GM12878 (cell line): ENCODE data around the gene ENOX1. TPM values are rescaled to one million over a fixed set of nuclear protein-coding genes. Genes with fewer than 3 reads are reported as not detected.

Source experiments
- ATAC-seq: fragments of 200-7000 bp; cut with Tn5 transposase; 3 replicates; pipeline ENCODE4 v1.9.1; 2020; ENCODE audit warnings: mild to moderate bottlenecking, moderate library complexity
- BruUV-seq: library from RNA; stranded (reverse); fragments of 400-500 nt; replicated peaks from 2 replicates; lab custom pipeline; 2021; lab: Mats Ljungman, UMichigan
- CTCF ChIA-PET: fragments of 300-600 bp; sonication (Branson Sonifier 250); formaldehyde crosslinking; extraction: SDS; loops from one replicate; lab custom pipeline; 2021; ENCODE audit warnings: inconsistent platforms; lab: Yijun Ruan, JAX
- POLR2A ChIA-PET: fragments of 350-600 bp; formaldehyde crosslinking; extraction: SDS; loops from one replicate; lab custom pipeline; 2021; ENCODE audit warnings: inconsistent platforms; lab: Charles Lee
- RAD21 ChIA-PET: fragments of 300-600 bp; sonication (Branson Sonifier 250); formaldehyde crosslinking; loops from one replicate; lab custom pipeline; 2023; ENCODE audit warnings: antibody characterized with exemption; ENCODE audit not compliant: unreplicated experiment; lab: Charles Lee
- SMC1A ChIA-PET: fragments of 300-600 bp; sonication (Branson Sonifier 250); formaldehyde crosslinking; loops from one replicate; lab custom pipeline; 2023; ENCODE audit not compliant: unreplicated experiment, uncharacterized antibody; lab: Charles Lee
- DNase-seq: peaks from one replicate; pipeline ENCODE4 v3.0.0-alpha.2; 2011; ENCODE audit warnings: low read depth, low spot score
- FAIRE-seq: peaks from 3 replicates; lab custom pipeline; 2011; peaks lifted over from hg19 to GRCh38; lab: Jason Lieb, UNC
- H2AFZ ChIP-seq: 2 replicates; pipeline ENCODE4 v1.6.0; 2011; ENCODE audit warnings: low read depth, low read length, control low read depth; ENCODE audit not compliant: control insufficient read depth
- H3K27ac ChIP-seq: 2 replicates; pipeline ENCODE4 v1.5.1; 2011; ENCODE audit warnings: control low read depth; ENCODE audit not compliant: control insufficient read depth, insufficient read depth
- H3K27me3 ChIP-seq, 2 experiments: replicated peaks in 1 of 2; 2 replicates each; pipeline versions ENCODE4 v1.6.0 to v1.6.1; 2011; ENCODE audit warnings: low read length in 1 of 2; ENCODE audit not compliant: control insufficient read depth in 2 of 2, insufficient read depth in 2 of 2
- H3K36me3 ChIP-seq, 2 experiments: 2 replicates each; pipeline ENCODE4 v1.5.1; 2011; ENCODE audit warnings: low read length in 1 of 2; ENCODE audit not compliant: control insufficient read depth in 2 of 2, insufficient read depth in 2 of 2
- H3K4me1 ChIP-seq: 2 replicates; pipeline ENCODE4 v1.6.1; 2011; ENCODE audit warnings: mild to moderate bottlenecking, low read length, moderate library complexity, mixed read lengths; ENCODE audit not compliant: control insufficient read depth, insufficient read depth
- H3K4me2 ChIP-seq: 2 replicates; pipeline ENCODE4 v1.6.0; 2011; ENCODE audit warnings: control low read depth; ENCODE audit not compliant: control insufficient read depth, insufficient read depth
- H3K4me3 ChIP-seq: fragments of 200-600 bp; sonication (generic); 2 replicates; pipeline ENCODE4 v1.5.1; 2016
- H3K79me2 ChIP-seq: 2 replicates; pipeline ENCODE4 v1.6.0; 2011; ENCODE audit warnings: low read length; ENCODE audit not compliant: control insufficient read depth, insufficient read depth
- H3K9ac ChIP-seq: 2 replicates; pipeline ENCODE4 v1.8.0; 2011; ENCODE audit warnings: low read length, control low read depth, mixed read lengths; ENCODE audit not compliant: control insufficient read depth, insufficient read depth
- H3K9me3 ChIP-seq: replicated peaks from 3 replicates; pipeline ENCODE4 v1.5.1; 2011; ENCODE audit warnings: mild to moderate bottlenecking, low read length; ENCODE audit not compliant: control insufficient read depth, insufficient read depth
- H4K20me1 ChIP-seq: 2 replicates; pipeline ENCODE4 v1.6.0; 2011; ENCODE audit not compliant: control insufficient read depth, insufficient read depth
- GATAD2B ChIP-seq: fragments of 450-650 bp; conservative IDR thresholded peaks from 2 replicates; pipeline ENCODE4 v1.6.1; 2017; ENCODE audit warnings: low read depth, mild to moderate bottlenecking, moderate library complexity
- MXI1 ChIP-seq: fragments of 150-350 bp; IDR thresholded peaks from 2 replicates; pipeline ENCODE4 v1.6.1; 2011; ENCODE audit warnings: low read depth, mild to moderate bottlenecking, inconsistent platforms, low read length, improper control_type of control experiment
- NBN ChIP-seq: fragments of 450-650 bp; IDR thresholded peaks from 2 replicates; pipeline ENCODE4 v1.6.1; 2016
- NFIC ChIP-seq: IDR thresholded peaks from 2 replicates; pipeline ENCODE4 v1.6.1; 2012; ENCODE audit warnings: low read depth, mild to moderate bottlenecking, inconsistent platforms, low read length, moderate library complexity
- PAX8 ChIP-seq: fragments of 450-650 bp; IDR thresholded peaks from 2 replicates; pipeline ENCODE4 v1.6.1; 2017; ENCODE audit warnings: mild to moderate bottlenecking, moderate library complexity
- ZNF24 ChIP-seq: fragments of 450-650 bp; IDR thresholded peaks from 2 replicates; pipeline ENCODE4 v1.6.1; 2017; ENCODE audit warnings: antibody characterized with exemption, mild to moderate bottlenecking
- ZSCAN29 ChIP-seq: fragments of 450-650 bp; IDR thresholded peaks from 2 replicates; pipeline ENCODE4 v1.6.1; 2017; ENCODE audit warnings: mild to moderate bottlenecking, moderate library complexity
- WGBS: methylation state at CpG from one replicate; pipeline ENCODE4 v1.1.6; 2016; ENCODE audit warnings: low lambda C conversion rate; ENCODE audit not compliant: insufficient replicate concordance, insufficient coverage; ENCODE audit errors: missing lambda C conversion rate; 5-methylcytosine and 5-hydroxymethylcytosine counted together
- in situ Hi-C: fragments of 300-500 bp; cut with MboI; formaldehyde crosslinking; loops from 9 replicates; pipeline ENCODE4 v1.14.3; 2018; ENCODE audit warnings: mixed read lengths
- intact Hi-C: fragments of 100-400 bp; cut with micrococcal nuclease; formaldehyde crosslinking; loops from one replicate; pipeline ENCODE4 v1.14.2; 2022; ENCODE audit not compliant: unreplicated experiment
- polyA plus RNA-seq, 11 experiments: library from polyadenylated mRNA; depleted of rRNA in 4 of 11; unstranded in 6 of 11; stranded (reverse) in 5 of 11; fragments of >200 nt; fragmentation: Nextera tagmentation in 4 of 11; fragmentation: Illumina TruSeq in 1 of 11; extraction: Ambion mirVana in 4 of 11; extraction: Trizol in 1 of 11; gene quantifications; 1 replicate in 1 of 11; 2 replicates in 10 of 11; pipeline versions ENCODE4 v1.2.1 to v1.2.3, GENCODE V29; 2011 to 2016; ENCODE audit warnings: inconsistent platforms in 2 of 11, missing spikeins in 2 of 11, low read depth in 1 of 11
- total RNA-seq, 4 experiments: library from RNA; depleted of rRNA in 3 of 4; stranded (reverse); fragments of >200 nt in 3 of 4; fragmentation: Illumina TruSeq in 1 of 4; extraction: Trizol in 1 of 4; gene quantifications; 2 replicates each; pipeline versions ENCODE4 v1.2.1 to v1.2.3, GENCODE V29; 2013 to 2021
- TF ChIP-seq, protein P1 (sequence below): fragments of 150-350 bp; IDR thresholded peaks from 2 replicates; pipeline ENCODE4 v1.6.1; 2014; ENCODE audit warnings: mild to moderate bottlenecking, low read depth, low read length
- TF ChIP-seq, protein P2 (sequence below): fragments of 450-650 bp; IDR thresholded peaks from 2 replicates; pipeline ENCODE4 v1.6.1; 2016; ENCODE audit warnings: mild to moderate bottlenecking, moderate library complexity, borderline replicate concordance

Gene ENOX1
- total and polyA plus RNA-seq, 10 of the 15 experiments (the other 5 are each of a cell fraction or from before 2014, with no cell fraction given), result 0.11 to 0.26 (median 0.15) TPM

GRCh38 chr13:43223216-43223615 is 563.6 kb downstream of the ENOX1 start:
- BruUV-seq, result no TSS peak
- H3K4me2 ChIP-seq, result no peak overlapping the region
- DNase-seq, result no peak
- no peaks in the 10 kb centered on the region for H3K79me2 ChIP-seq
- CTCF ChIA-PET, result no interaction called here
- 5% methylated on average over 5 of the region's 5 CpGs for WGBS
- H3K4me3 ChIP-seq, result no peak overlapping the region
- RAD21 ChIA-PET, result interaction anchor here (1.0 to 1.1 kb wide), 2 partner anchors 10 to 17 kb away, joined by 3 read pairs; no protein-coding TSS in a partner anchor
- POLR2A ChIA-PET, result no interaction called here
- no peaks in the 10 kb centered on the region; a peak in 2 of 4 replicates for H3K27me3 ChIP-seq
- H3K4me1 ChIP-seq, result no peaks in the 10 kb centered on the region
- ATAC-seq, result no peak
- H2AFZ ChIP-seq, result no peak overlapping the region
- TF ChIP-seq PAX8 (no peak), ZNF24 (no peak), GATAD2B (no peak), NFIC (no peak), MXI1 (no peak), NBN (no peak), ZSCAN29 (no peak)
- TF ChIP-seq, protein P1, sequence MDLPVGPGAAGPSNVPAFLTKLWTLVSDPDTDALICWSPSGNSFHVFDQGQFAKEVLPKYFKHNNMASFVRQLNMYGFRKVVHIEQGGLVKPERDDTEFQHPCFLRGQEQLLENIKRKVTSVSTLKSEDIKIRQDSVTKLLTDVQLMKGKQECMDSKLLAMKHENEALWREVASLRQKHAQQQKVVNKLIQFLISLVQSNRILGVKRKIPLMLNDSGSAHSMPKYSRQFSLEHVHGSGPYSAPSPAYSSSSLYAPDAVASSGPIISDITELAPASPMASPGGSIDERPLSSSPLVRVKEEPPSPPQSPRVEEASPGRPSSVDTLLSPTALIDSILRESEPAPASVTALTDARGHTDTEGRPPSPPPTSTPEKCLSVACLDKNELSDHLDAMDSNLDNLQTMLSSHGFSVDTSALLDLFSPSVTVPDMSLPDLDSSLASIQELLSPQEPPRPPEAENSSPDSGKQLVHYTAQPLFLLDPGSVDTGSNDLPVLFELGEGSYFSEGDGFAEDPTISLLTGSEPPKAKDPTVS, result no peak
- TF ChIP-seq, protein P2, sequence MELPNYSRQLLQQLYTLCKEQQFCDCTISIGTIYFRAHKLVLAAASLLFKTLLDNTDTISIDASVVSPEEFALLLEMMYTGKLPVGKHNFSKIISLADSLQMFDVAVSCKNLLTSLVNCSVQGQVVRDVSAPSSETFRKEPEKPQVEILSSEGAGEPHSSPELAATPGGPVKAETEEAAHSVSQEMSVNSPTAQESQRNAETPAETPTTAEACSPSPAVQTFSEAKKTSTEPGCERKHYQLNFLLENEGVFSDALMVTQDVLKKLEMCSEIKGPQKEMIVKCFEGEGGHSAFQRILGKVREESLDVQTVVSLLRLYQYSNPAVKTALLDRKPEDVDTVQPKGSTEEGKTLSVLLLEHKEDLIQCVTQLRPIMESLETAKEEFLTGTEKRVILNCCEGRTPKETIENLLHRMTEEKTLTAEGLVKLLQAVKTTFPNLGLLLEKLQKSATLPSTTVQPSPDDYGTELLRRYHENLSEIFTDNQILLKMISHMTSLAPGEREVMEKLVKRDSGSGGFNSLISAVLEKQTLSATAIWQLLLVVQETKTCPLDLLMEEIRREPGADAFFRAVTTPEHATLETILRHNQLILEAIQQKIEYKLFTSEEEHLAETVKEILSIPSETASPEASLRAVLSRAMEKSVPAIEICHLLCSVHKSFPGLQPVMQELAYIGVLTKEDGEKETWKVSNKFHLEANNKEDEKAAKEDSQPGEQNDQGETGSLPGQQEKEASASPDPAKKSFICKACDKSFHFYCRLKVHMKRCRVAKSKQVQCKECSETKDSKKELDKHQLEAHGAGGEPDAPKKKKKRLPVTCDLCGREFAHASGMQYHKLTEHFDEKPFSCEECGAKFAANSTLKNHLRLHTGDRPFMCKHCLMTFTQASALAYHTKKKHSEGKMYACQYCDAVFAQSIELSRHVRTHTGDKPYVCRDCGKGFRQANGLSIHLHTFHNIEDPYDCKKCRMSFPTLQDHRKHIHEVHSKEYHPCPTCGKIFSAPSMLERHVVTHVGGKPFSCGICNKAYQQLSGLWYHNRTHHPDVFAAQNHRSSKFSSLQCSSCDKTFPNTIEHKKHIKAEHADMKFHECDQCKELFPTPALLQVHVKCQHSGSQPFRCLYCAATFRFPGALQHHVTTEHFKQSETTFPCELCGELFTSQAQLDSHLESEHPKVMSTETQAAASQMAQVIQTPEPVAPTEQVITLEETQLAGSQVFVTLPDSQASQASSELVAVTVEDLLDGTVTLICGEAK, result no peak
- FAIRE-seq, result no peak
- SMC1A ChIA-PET, result interaction anchor here (0.6 to 1.0 kb wide), 2 partner anchors 33 to 93 kb away, joined by 3 read pairs; no protein-coding TSS in a partner anchor
- intact Hi-C loops, result no loop called here
- no peaks in the 10 kb centered on the region for H3K9me3 ChIP-seq
- in situ Hi-C loops, result no loop called here
- no peak overlapping the region for H3K9ac ChIP-seq
- H3K36me3 ChIP-seq, result no peaks in the 10 kb centered on the region
- H3K27ac ChIP-seq, result no peak overlapping the region
- no peaks in the 10 kb centered on the region for H4K20me1 ChIP-seq
